ENCODE measurements around the gene FAM107B. TPM values are rescaled to one million over a fixed set of nuclear protein-coding genes. Genes with fewer than 3 reads are reported as not detected.

The FAM107B gene
- total RNA-seq, 1 experiment from 2014 or later, result 24.5 TPM

GRCh38 chr10:14624600-14624999 lies 150.1 kb downstream of the FAM107B start:
- H2BK20ac ChIP-seq (ENCODE audit: low read depth, low read length, poor library complexity, severe bottlenecking), result no peak overlapping the region
- peaks cover 8 to 12% of the 10 kb centered on the region in 2 experiments for H3K4me1 Mint-ChIP-seq
- no peak for TF ChIP-seq CTCF (conservative IDR thresholded peaks at IDR 0.05)

More at GRCh38 chr10:14624600-14624999, 150.1 kb downstream of the FAM107B start:
- Histone ChIP-seq H4K5ac (ENCODE audit: insufficient read length, low read depth, low read length) (no peak overlapping the region), H4K91ac (ENCODE audit: insufficient read length, low read depth, low read length) (no peak overlapping the region), H3T11ph (ENCODE audit: low read length) (no peak overlapping the region), H3K14ac (ENCODE audit: insufficient read depth, low read length) (no peak overlapping the region), H3K79me2 (ENCODE audit: insufficient read depth, low read length) (no peaks in the 10 kb centered on the region), H3K9me3 (ENCODE audit: control insufficient read depth, low read depth, low read length) (no peaks in the 10 kb centered on the region), H2BK15ac (ENCODE audit: low read depth, low read length) (no peak overlapping the region), H4K8ac (replicated peaks; ENCODE audit: insufficient read length, low read depth, low read length) (no peak overlapping the region), H2BK12ac (ENCODE audit: insufficient read length, low read depth, low read length) (no peak overlapping the region), H3K79me1 (ENCODE audit: insufficient read depth, low read depth, low read length, poor library complexity, severe bottlenecking) (no peaks in the 10 kb centered on the region), H3K9ac (ENCODE audit: extremely low read depth, insufficient read length, low read length) (no peak overlapping the region), H3K23ac (ENCODE audit: insufficient read length, low read depth, low read length) (no peak overlapping the region), H3K27ac (ENCODE audit: insufficient read length, low read depth, low read length) (no peak overlapping the region), H2BK5ac (ENCODE audit: insufficient read length, low read length) (no peak overlapping the region), H3K56ac (ENCODE audit: insufficient read length, low read depth, low read length) (no peak overlapping the region), H3K18ac (ENCODE audit: insufficient read length, low read depth, low read length) (no peak overlapping the region), H2AFZ (ENCODE audit: low read length) (no peak overlapping the region), H3K27me3 (ENCODE audit: insufficient read depth, low read length) (no peaks in the 10 kb centered on the region), H3K23me2 (ENCODE audit: insufficient read length, low read depth, low read length, poor library complexity, severe bottlenecking) (no peaks in the 10 kb centered on the region), H4K20me1 (ENCODE audit: control insufficient read depth, insufficient read depth, insufficient read length) (no peaks in the 10 kb centered on the region), H2AK5ac (ENCODE audit: insufficient read length, low read length) (no peak overlapping the region), H3K4me1 (ENCODE audit: insufficient read depth, low read length) (no peaks in the 10 kb centered on the region), H3K4ac (ENCODE audit: low read depth, low read length) (no peak overlapping the region), H3K4me2 (ENCODE audit: insufficient read depth, insufficient read length, low read length) (no peak overlapping the region), H2BK120ac (ENCODE audit: low read depth, low read length, poor library complexity, severe bottlenecking) (no peak overlapping the region)
- no CpG with 5 or more reads among the region's 8 CpGs for WGBS (ENCODE audit: extremely low coverage, insufficient read length, low lambda C conversion rate)
- Mint-ChIP-seq H3K27me3 (ENCODE audit: low read depth) (peaks cover 2% of the 10 kb centered on the region; the same call in 1 of the 2 replicates), H3K4me3 (no peak overlapping the region), H3K9me3 (no peaks in the 10 kb centered on the region), H3K36me3 (ENCODE audit: insufficient read depth in 1 of 3, low read depth in 3 of 3) (no peaks in the 10 kb centered on the region), H3K27ac (no peak overlapping the region)
- DNase-seq, result no peak

Data from H9 (cell line).